Naive thymus-derived CD8-positive, alpha-beta T cell (primary cell): ENCODE data around the gene FRAT1. TPM values are rescaled to one million over a fixed set of nuclear protein-coding genes. Genes with fewer than 3 reads are reported as not detected.
A peak's percentile ranks its signal among the peaks of the same experiment; 100 is the strongest.

ENCODE experiments used
- ATAC-seq, 2 donors: fragments of 150-1000 bp; cut with Tn5 transposase in 1 of 2; sonication (Bioruptor Pico), chemical (Tn5 transposase) in 1 of 2; 1 replicate in 1 of 2; 2 replicates in 1 of 2; pipeline ENCODE4 v1.10.0; 2021; ENCODE audit warnings: mild to moderate bottlenecking in 2 of 2, moderate library complexity in 2 of 2
- POLR2A ChIA-PET: fragments of 350-600 bp; sonication (Branson Sonifier 250); formaldehyde crosslinking; loops from one replicate; lab custom pipeline; 2021; ENCODE audit warnings: antibody characterized with exemption; lab: Charles Lee
- DNase-seq, 10 donors: peaks; one replicate each; pipeline versions ENCODE4 v3.0.0 to v3.0.0-alpha.2; 2020 to 2022
- H3K27ac Mint-ChIP-seq, 10 donors: one replicate each; pipeline ENCODE4 v1.8.0; 2020 to 2022; ENCODE audit warnings: mild to moderate bottlenecking in 10 of 10, mixed read lengths in 10 of 10, moderate library complexity in 4 of 10, inconsistent platforms in 1 of 10
- H3K27me3 Mint-ChIP-seq, 5 donors: one replicate each; pipeline ENCODE4 v1.8.0; 2021 to 2022; ENCODE audit warnings: mixed read lengths in 5 of 5
- H3K36me3 Mint-ChIP-seq, 3 donors: one replicate each; pipeline ENCODE4 v1.8.0; 2020 to 2022; ENCODE audit warnings: mixed read lengths in 3 of 3, mild to moderate bottlenecking in 2 of 3, inconsistent platforms in 1 of 3
- H3K4me1 Mint-ChIP-seq, 4 donors: one replicate each; pipeline ENCODE4 v1.8.0; 2021 to 2022; ENCODE audit warnings: mixed read lengths in 4 of 4
- H3K4me3 Mint-ChIP-seq, 10 donors: one replicate each; pipeline ENCODE4 v1.8.0; 2020 to 2022; ENCODE audit warnings: mild to moderate bottlenecking in 10 of 10, mixed read lengths in 10 of 10, moderate library complexity in 6 of 10, inconsistent platforms in 1 of 10
- H3K9me3 Mint-ChIP-seq, 9 donors: one replicate each; pipeline ENCODE4 v1.8.0; 2020 to 2022; ENCODE audit warnings: mixed read lengths in 9 of 9, mild to moderate bottlenecking in 3 of 9, inconsistent platforms in 1 of 9, moderate library complexity in 1 of 9
- polyA plus RNA-seq, 3 donors: library from polyadenylated mRNA; unstranded; fragments of 300-500 nt; fragmentation: Illumina TruSeq; gene quantifications; one replicate each; pipeline ENCODE4 v1.2.3, GENCODE V29; 2021
- total RNA-seq, 8 experiments: library from RNA in 2 of 8; stranded (reverse) in 2 of 8; gene quantifications; one replicate each; pipeline ENCODE4 v1.2.3 and lab custom pipeline; 2021 to 2026

Gene FRAT1
- total and polyA plus RNA-seq, 5 experiments from 2014 or later, result 7.5 to 19.1 (median 12.8) TPM

DNA sequence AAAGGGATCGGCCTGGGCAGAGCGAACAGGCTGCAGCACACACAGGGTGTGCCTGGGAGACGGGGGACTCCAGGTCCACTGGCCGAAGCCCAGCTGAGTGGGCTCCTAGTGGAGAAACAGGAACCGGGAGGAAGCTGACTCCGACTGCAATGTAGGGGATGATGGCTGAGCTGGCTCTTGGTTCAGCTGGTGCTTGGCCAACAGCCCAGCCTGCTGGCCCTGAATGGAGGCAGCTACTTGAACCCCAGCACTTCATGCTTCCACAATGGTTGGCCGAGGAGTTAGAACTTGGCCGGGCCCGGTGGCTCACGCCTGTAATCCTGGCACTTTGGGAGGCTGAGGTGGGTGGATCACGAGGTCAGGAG, 42.4 kb downstream of the FRAT1 start:
- H3K4me1 Mint-ChIP-seq, result peaks cover 0 to 23% (median under 1%) of the 10 kb centered on the region in 4 donors
- H3K9me3 Mint-ChIP-seq, result no peaks in the 10 kb centered on the region
- no peak for DNase-seq
- peaks cover 0 to 53% (median 6%) of the 10 kb centered on the region in 3 donors for H3K36me3 Mint-ChIP-seq
- POLR2A ChIA-PET, result no interaction called here
- no peak overlapping the region for H3K4me3 Mint-ChIP-seq
- no peak overlapping the region for H3K27ac Mint-ChIP-seq
- no peak for ATAC-seq
- no peaks in the 10 kb centered on the region for H3K27me3 Mint-ChIP-seq

DNA sequence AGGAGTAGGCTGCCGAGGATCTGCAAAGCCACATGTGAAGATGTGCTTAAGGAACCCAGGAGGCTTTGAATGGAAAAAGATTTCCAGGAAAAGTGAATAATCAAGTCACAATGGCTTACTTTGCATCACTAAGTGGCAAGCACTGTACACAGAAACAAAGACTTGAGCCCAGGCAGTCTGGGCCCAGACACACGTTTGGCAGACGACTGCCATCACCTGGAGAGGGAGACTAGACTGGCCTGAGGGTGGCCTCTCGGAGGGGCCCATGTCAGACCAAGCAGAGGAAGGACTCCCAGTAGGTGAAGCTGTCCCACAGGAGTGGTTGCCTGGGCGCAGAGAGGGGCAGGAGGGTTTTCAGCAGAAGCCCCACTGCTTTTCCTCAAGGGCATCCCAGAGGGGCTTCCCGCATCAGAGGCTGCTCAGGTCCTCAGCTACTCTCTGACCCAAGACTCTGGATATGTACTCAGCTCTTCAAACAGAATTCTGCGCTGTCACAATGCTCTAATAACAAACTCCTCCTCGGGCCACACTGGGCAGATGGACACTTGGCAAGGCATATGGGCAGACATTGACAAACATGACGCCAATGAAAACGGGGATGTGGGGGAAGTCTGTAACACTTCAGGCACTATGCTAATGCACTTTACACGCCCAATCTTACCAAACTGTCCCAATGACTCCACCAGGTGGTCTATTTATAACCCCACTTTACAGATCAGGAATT, 43.4 kb downstream of the FRAT1 start:
- Mint-ChIP-seq H3K4me1 (peaks cover 0 to 25% (median under 1%) of the 10 kb centered on the region in 4 donors), H3K27me3 (no peaks in the 10 kb centered on the region), H3K9me3 (no peaks in the 10 kb centered on the region), H3K27ac (peak overlapping the region in 2 of 10 donors; percentile 10 to 20), H3K36me3 (peaks cover 0 to 58% (median 6%) of the 10 kb centered on the region in 3 donors), H3K4me3 (no peak overlapping the region)
- no peak for DNase-seq
- POLR2A ChIA-PET, result no interaction called here
- ATAC-seq, result no peak

DNA sequence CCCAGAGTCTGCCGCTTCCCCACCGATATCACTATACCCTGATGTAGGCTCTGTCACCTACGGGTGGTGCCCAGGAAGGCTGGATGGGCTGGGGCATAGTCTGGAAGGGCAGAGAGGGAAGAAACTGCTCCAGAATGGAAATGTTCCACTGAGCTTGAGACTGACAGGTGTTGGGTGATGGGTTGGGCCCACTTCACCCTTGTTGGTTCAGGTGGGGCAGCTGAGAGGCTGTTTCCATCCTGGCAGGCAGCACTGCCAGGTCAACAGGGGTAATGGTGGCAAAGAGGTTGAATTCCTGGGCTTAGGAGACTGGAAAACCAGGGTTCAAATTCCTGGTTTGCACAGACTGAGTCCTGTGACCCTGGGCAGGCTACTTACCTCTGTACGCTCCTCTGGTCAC, 44.0 kb downstream of the FRAT1 start:
- H3K36me3 Mint-ChIP-seq, result peaks cover 0 to 53% (median 6%) of the 10 kb centered on the region in 3 donors
- no peak overlapping the region for H3K4me3 Mint-ChIP-seq
- no peaks in the 10 kb centered on the region for H3K27me3 Mint-ChIP-seq
- no peak for ATAC-seq
- peak overlapping the region in 2 of 10 donors; percentile 10 to 57 for H3K27ac Mint-ChIP-seq
- H3K4me1 Mint-ChIP-seq, result peaks cover 0 to 25% (median under 1%) of the 10 kb centered on the region in 4 donors
- H3K9me3 Mint-ChIP-seq, result no peaks in the 10 kb centered on the region
- POLR2A ChIA-PET, result no interaction called here
- no peak for DNase-seq

DNA sequence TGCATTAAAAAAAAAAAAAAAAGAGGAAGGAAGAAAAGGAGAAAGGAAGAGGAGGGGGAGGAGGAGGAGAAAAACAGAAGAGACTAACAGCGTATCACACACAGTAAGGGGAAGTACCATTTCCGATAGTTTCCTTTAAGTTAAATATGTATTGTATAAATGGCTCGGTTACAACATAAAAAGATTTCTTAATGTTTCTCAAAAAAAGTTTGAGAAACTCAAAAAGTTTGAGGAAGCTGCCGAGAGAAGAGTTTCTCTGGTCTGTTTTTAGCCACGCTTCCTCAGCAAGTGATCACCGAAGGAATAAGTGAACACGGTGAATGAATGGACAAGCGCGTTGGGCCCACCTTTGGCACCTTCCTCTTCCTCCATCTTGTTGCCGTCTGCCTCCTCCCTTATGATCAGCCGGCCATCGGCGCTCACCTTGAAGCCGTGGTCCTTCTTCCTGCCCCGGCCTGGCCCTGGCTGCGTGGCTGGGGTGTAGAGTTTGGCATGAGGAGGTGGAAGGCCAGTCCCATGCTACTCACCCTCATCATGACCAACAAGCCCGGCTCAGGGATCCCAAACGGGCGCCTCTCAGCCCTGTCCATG, 46.8 kb downstream of the FRAT1 start:
- H3K27me3 Mint-ChIP-seq, result no peaks in the 10 kb centered on the region
- peaks cover 0 to 25% (median under 1%) of the 10 kb centered on the region in 4 donors for H3K4me1 Mint-ChIP-seq
- peak overlapping the region in 4 of 10 donors; percentile 6 to 72 (median 36) for H3K27ac Mint-ChIP-seq
- H3K9me3 Mint-ChIP-seq, result no peaks in the 10 kb centered on the region
- peak overlapping the region in 1 of 10 donors; percentile 32 for H3K4me3 Mint-ChIP-seq
- H3K36me3 Mint-ChIP-seq, result peaks cover 0 to 60% (median 4%) of the 10 kb centered on the region in 3 donors
- no peak for DNase-seq
- ATAC-seq, result no peak
- POLR2A ChIA-PET, result no interaction called here

GRCh38 chr10:97366572-97366971, 47.5 kb downstream of the FRAT1 start:
- Mint-ChIP-seq H3K9me3 (no peaks in the 10 kb centered on the region), H3K27ac (peak overlapping the region in 1 of 10 donors; percentile 72), H3K36me3 (peaks cover 0 to 64% (median 5%) of the 10 kb centered on the region in 3 donors), H3K4me3 (no peak overlapping the region), H3K27me3 (no peaks in the 10 kb centered on the region), H3K4me1 (peaks cover 0 to 25% (median 2%) of the 10 kb centered on the region in 4 donors)
- ATAC-seq (no peak), DNase-seq (no peak)
- POLR2A ChIA-PET, result no interaction called here

GRCh38 chr10:97367126-97367649, 48.1 kb downstream of the FRAT1 start:
- peak overlapping the region in 1 of 10 donors; percentile 2 for H3K27ac Mint-ChIP-seq
- POLR2A ChIA-PET, result interaction anchor here (0.6 to 0.7 kb wide), 2 partner anchors 10 to 184 kb away, joined by 4 to 5 read pairs; no protein-coding TSS in a partner anchor
- H3K36me3 Mint-ChIP-seq, result peaks cover 0 to 70% (median 9%) of the 10 kb centered on the region in 3 donors

More at GRCh38 chr10:97367126-97367649, 48.1 kb downstream of the FRAT1 start:
- peaks cover 0 to 25% (median 2%) of the 10 kb centered on the region in 4 donors for H3K4me1 Mint-ChIP-seq
- no peak overlapping the region for H3K4me3 Mint-ChIP-seq
- ATAC-seq (no peak), DNase-seq (no peak)
- no peaks in the 10 kb centered on the region for H3K27me3 Mint-ChIP-seq
- H3K9me3 Mint-ChIP-seq, result no peaks in the 10 kb centered on the region

Other genes starting within 250 kb of the FRAT1 start
- gene SLIT1, start 133.3 kb upstream of the FRAT1 start, total RNA-seq, result under 1 TPM; 0.11 to 0.26 TPM
- gene SLIT1, start 133.3 kb upstream of the FRAT1 start, polyA plus RNA-seq, result under 1 TPM in 1 of 3 donors, not detected in 2; 0.05 TPM
- gene ARHGAP19, start 26.6 kb upstream of the FRAT1 start, total RNA-seq, result 10 to 100 TPM; 13.7 to 19.0 TPM
- 1 to 10 TPM; 5.3 to 5.6 (median 5.3) TPM for gene ARHGAP19, start 26.6 kb upstream of the FRAT1 start, polyA plus RNA-seq
- 10 to 100 TPM; 29.0 to 30.6 TPM for gene FRAT2, start 15.5 kb downstream of the FRAT1 start, total RNA-seq
- 10 to 100 TPM in 2 of 3 donors, 1 to 10 TPM in 1; 9.3 to 27.4 (median 23.6) TPM for gene FRAT2, start 15.5 kb downstream of the FRAT1 start, polyA plus RNA-seq
- 10 to 100 TPM; 25.5 to 27.2 TPM for gene RRP12, start 82.1 kb downstream of the FRAT1 start, total RNA-seq
- gene RRP12, start 82.1 kb downstream of the FRAT1 start, polyA plus RNA-seq, result 10 to 100 TPM in 1 of 3 donors, 1 to 10 TPM in 2; 8.0 to 17.3 (median 8.3) TPM
- 10 to 100 TPM; 69.6 to 72.4 TPM for gene PGAM1, start 106.9 kb downstream of the FRAT1 start, total RNA-seq
- 100 to 1,000 TPM; 191 to 222 (median 193) TPM for gene PGAM1, start 106.9 kb downstream of the FRAT1 start, polyA plus RNA-seq
- 10 to 100 TPM; 46.9 to 50.6 TPM for gene EXOSC1, start 126.7 kb downstream of the FRAT1 start, total RNA-seq
- 10 to 100 TPM; 67.4 to 87.0 (median 77.1) TPM for gene EXOSC1, start 126.7 kb downstream of the FRAT1 start, polyA plus RNA-seq
- 10 to 100 TPM; 28.1 to 29.3 TPM for gene ZDHHC16, start 126.9 kb downstream of the FRAT1 start, total RNA-seq
- gene ZDHHC16, start 126.9 kb downstream of the FRAT1 start, polyA plus RNA-seq, result 10 to 100 TPM; 20.0 to 31.4 (median 25.3) TPM
- 100 to 1,000 TPM; 106 to 111 TPM for gene MMS19, start 179.2 kb downstream of the FRAT1 start, total RNA-seq
- gene MMS19, start 179.2 kb downstream of the FRAT1 start, polyA plus RNA-seq, result 10 to 100 TPM; 31.2 to 37.3 (median 32.4) TPM
- 1 to 10 TPM; 1.6 to 2.7 TPM for gene UBTD1, start 179.7 kb downstream of the FRAT1 start, total RNA-seq
- gene UBTD1, start 179.7 kb downstream of the FRAT1 start, polyA plus RNA-seq, result 1 to 10 TPM; 1.2 to 2.5 (median 1.3) TPM